ENCODE data around the gene BEST4. TPM values are rescaled to one million over a fixed set of nuclear protein-coding genes. Genes with fewer than 3 reads are reported as not detected.
"Not testable (repeated sequence)": the region's sequence is repeated elsewhere in the genome, so short reads cannot be mapped to it uniquely, and the experiment has no call there.

Gene BEST4
- total and polyA plus RNA-seq, 5 donors from 2014 or later = 0.20 to 0.88 (median 0.67) TPM; not detected in 1

DNA sequence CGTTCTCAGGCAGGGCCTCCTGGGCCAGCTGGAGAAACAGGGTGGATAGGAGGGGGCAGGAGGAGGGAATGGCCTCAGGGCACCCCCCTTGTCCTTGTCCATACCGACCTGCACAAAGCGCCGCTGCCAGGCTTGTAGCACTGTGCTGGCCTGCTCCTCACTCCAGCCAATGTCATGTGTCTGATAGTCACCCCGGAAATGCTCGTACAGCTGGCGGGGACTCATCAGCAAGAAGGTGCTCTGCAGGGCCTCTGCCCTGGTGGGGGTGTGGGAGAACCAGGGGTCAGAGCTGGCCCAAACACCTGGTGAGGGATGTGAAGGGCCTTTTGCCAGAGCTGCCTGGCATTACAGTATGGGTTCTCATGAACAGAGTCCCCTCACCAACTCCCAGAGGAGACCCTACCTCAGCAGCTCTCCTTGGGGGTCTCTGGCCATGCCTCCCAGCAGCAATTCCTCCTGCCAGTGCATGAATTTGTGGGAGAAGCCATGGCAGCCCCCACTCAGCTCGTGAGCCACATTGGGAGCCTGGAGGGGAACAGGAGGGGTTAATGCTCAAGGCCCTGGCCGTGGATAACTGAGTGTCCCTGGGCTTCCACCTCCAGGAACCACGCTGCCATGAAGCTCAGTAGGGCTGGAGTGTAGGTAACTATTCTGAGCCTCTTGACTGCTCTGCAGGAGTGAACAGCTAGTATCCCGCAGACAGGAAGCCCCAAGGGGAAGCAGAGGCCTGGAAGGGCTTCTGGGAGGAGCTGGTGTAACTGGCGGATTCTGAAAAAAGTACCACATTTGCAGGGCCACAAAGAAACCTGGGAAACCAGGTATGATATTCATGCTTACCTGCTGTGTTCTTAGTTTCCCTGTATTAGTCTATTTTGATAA, 41.8 kb upstream of the BEST4 start:
- no peak for DNase-seq
- Mint-ChIP-seq H3K4me1 (no peaks in the 10 kb centered on the region), H3K4me3 (no peak overlapping the region), H3K9me3 (no peaks in the 10 kb centered on the region), H3K36me3 (no peaks in the 10 kb centered on the region), H3K27me3 (no peaks in the 10 kb centered on the region), H3K27ac (no peak overlapping the region)
- Histone ChIP-seq H3K9me3 (ENCODE audit: control insufficient read depth in 2 of 2, low read length in 2 of 2) (no peaks in the 10 kb centered on the region), H3K27ac (ENCODE audit: insufficient read depth, low read length, poor library complexity, severe bottlenecking) (no peak overlapping the region), H3K36me3 (ENCODE audit: control insufficient read depth, insufficient read depth, low read length) (no peaks in the 10 kb centered on the region), H3K4me1 (ENCODE audit: control insufficient read depth, insufficient read depth, low read length, poor library complexity, severe bottlenecking) (no peaks in the 10 kb centered on the region), H3K27me3 (ENCODE audit: control insufficient read depth, insufficient read depth, low read length) (no peaks in the 10 kb centered on the region), H3K4me3 (ENCODE audit: low read depth, low read length) (no peak overlapping the region)
- no peak for ATAC-seq (ENCODE audit: low read depth in 2 of 2)

GRCh38 chr1:44828841-44829440, 41.0 kb upstream of the BEST4 start:
- H3K27me3 ChIP-seq (ENCODE audit: control insufficient read depth, insufficient read depth, low read length) = no peaks in the 10 kb centered on the region
- Mint-ChIP-seq H3K9me3 (no peaks in the 10 kb centered on the region), H3K4me1 (no peaks in the 10 kb centered on the region), H3K4me3 (no peak overlapping the region), H3K27me3 (no peaks in the 10 kb centered on the region), H3K27ac (no peak overlapping the region), H3K36me3 (no peaks in the 10 kb centered on the region)
- no peak overlapping the region for H3K4me3 ChIP-seq (ENCODE audit: low read depth, low read length)
- H3K36me3 ChIP-seq (ENCODE audit: control insufficient read depth, insufficient read depth, low read length) = no peaks in the 10 kb centered on the region
- H3K4me1 ChIP-seq (ENCODE audit: control insufficient read depth, insufficient read depth, low read length, poor library complexity, severe bottlenecking) = no peaks in the 10 kb centered on the region
- no peak for DNase-seq
- ATAC-seq (ENCODE audit: low read depth in 2 of 2) = no peak
- H3K27ac ChIP-seq (ENCODE audit: insufficient read depth, low read length, poor library complexity, severe bottlenecking) = no peak overlapping the region
- H3K9me3 ChIP-seq (ENCODE audit: control insufficient read depth in 2 of 2, low read length in 2 of 2) = no peaks in the 10 kb centered on the region

- no peak overlapping the region for H3K4me3 ChIP-seq (ENCODE audit: low read depth, low read length)
- DNase-seq (no peak), ATAC-seq (ENCODE audit: low read depth in 2 of 2) (no peak)
- H3K27ac ChIP-seq (ENCODE audit: insufficient read depth, low read length, poor library complexity, severe bottlenecking) = no peak overlapping the region
- no peaks in the 10 kb centered on the region for H3K9me3 Mint-ChIP-seq
- no peak overlapping the region for H3K4me3 Mint-ChIP-seq
- no peaks in the 10 kb centered on the region for H3K4me1 Mint-ChIP-seq
- no peaks in the 10 kb centered on the region for H3K36me3 Mint-ChIP-seq
- H3K27me3 Mint-ChIP-seq = no peaks in the 10 kb centered on the region
- no peaks in the 10 kb centered on the region for H3K36me3 ChIP-seq (ENCODE audit: control insufficient read depth, insufficient read depth, low read length)
- no peaks in the 10 kb centered on the region for H3K4me1 ChIP-seq (ENCODE audit: control insufficient read depth, insufficient read depth, low read length, poor library complexity, severe bottlenecking)
- no peaks in the 10 kb centered on the region for H3K9me3 ChIP-seq (ENCODE audit: control insufficient read depth in 2 of 2, low read length in 2 of 2)
- no peak overlapping the region for H3K27ac Mint-ChIP-seq
- H3K27me3 ChIP-seq (ENCODE audit: control insufficient read depth, insufficient read depth, low read length) = no peaks in the 10 kb centered on the region
Observed at GRCh38 chr1:44828003-44828651, 40.2 kb upstream of the BEST4 start.

DNA sequence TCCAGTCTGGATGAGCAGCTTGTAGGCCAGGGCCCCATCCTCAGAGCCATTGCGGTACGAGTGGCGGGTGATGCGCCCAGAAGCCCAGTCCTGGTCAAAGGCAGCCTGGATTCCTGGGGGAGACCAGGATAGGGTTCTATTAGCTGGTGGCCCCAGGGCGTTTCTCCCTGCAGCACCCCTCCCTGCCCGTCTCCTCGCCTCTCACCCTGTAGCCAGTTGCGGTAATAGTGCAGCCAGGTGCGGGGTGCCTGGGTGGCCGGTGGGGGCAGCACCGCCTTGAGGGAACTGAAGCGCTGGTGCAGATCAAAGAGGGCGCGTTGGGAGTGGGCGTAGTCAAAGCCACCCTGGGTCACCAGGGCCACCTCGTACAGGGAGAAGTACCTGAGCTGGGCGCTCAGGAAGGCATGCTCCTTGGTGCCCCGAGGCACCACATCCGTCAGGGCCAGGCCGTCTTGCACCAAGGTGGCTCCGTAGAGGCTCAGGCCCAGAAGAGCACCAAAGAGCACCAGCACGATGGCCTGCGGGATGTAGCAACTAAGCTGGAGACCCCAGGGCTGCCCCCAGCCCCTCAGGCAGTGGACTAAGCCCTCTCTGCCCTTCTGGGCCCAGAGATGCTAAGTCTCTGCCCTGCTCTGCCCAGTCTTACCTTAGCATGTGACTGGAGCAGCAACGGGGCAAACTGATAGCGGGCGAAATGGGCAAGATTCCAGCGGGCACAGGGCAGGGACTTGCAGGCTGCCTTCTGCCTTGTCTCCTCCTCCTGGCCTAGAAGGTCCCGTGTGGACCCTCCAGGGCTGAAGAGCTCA, 39.4 kb upstream of the BEST4 start:
- Histone ChIP-seq H3K4me3 (ENCODE audit: low read depth, low read length) (no peak overlapping the region), H3K27me3 (ENCODE audit: control insufficient read depth, insufficient read depth, low read length) (no peaks in the 10 kb centered on the region), H3K9me3 (ENCODE audit: control insufficient read depth in 2 of 2, low read length in 2 of 2) (no peaks in the 10 kb centered on the region), H3K27ac (ENCODE audit: insufficient read depth, low read length, poor library complexity, severe bottlenecking) (no peak overlapping the region), H3K4me1 (ENCODE audit: control insufficient read depth, insufficient read depth, low read length, poor library complexity, severe bottlenecking) (no peaks in the 10 kb centered on the region), H3K36me3 (ENCODE audit: control insufficient read depth, insufficient read depth, low read length) (no peaks in the 10 kb centered on the region)
- Mint-ChIP-seq H3K4me3 (no peak overlapping the region), H3K27me3 (no peaks in the 10 kb centered on the region), H3K9me3 (no peaks in the 10 kb centered on the region), H3K4me1 (peaks cover 0 to 2% (median 0%) of the 10 kb centered on the region in 4 donors), H3K27ac (no peak overlapping the region), H3K36me3 (no peaks in the 10 kb centered on the region)
- ATAC-seq (ENCODE audit: low read depth in 2 of 2) = no peak
- no peak for DNase-seq

GRCh38 chr1:44826375-44827196, 38.6 kb upstream of the BEST4 start:
- H3K4me1 Mint-ChIP-seq = peaks cover 0 to 5% (median 2%) of the 10 kb centered on the region in 4 donors
- H3K9me3 Mint-ChIP-seq = no peaks in the 10 kb centered on the region
- ATAC-seq (ENCODE audit: low read depth in 2 of 2) (peak in 1 of 2 donors; percentile 19), DNase-seq (no peak)
- no peak overlapping the region for H3K4me3 Mint-ChIP-seq
- Histone ChIP-seq H3K27ac (ENCODE audit: insufficient read depth, low read length, poor library complexity, severe bottlenecking) (no peak overlapping the region), H3K36me3 (ENCODE audit: control insufficient read depth, insufficient read depth, low read length) (no peaks in the 10 kb centered on the region), H3K27me3 (ENCODE audit: control insufficient read depth, insufficient read depth, low read length) (no peaks in the 10 kb centered on the region), H3K4me1 (ENCODE audit: control insufficient read depth, insufficient read depth, low read length, poor library complexity, severe bottlenecking) (no peaks in the 10 kb centered on the region), H3K4me3 (ENCODE audit: low read depth, low read length) (no peak overlapping the region), H3K9me3 (ENCODE audit: control insufficient read depth in 2 of 2, low read length in 2 of 2) (no peaks in the 10 kb centered on the region)
- H3K36me3 Mint-ChIP-seq = no peaks in the 10 kb centered on the region
- H3K27ac Mint-ChIP-seq = no peak overlapping the region
- H3K27me3 Mint-ChIP-seq = no peaks in the 10 kb centered on the region

DNA sequence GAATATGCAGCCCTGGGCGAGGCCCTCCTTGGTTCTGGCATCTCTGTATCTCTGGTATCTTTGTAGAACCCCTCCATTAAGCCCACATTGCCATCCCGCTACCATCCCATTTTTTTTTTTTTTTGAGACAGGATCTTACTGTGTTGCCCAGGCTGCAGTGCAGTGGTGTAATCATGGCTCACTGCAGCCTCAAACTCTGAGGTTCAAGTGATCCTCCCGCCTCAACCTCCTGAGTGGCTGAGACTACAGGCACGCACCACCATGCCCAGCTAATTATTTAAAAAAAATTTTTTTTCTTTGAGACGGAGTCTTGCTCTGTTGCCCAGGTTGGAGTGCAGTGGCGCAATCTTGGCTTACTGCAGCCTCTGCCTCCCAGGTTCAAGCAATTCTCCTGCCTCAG, 36.4 kb upstream of the BEST4 start:
- not testable (repeated sequence) for H3K27ac Mint-ChIP-seq; H3K9me3 Mint-ChIP-seq; DNase-seq; H3K36me3 ChIP-seq (ENCODE audit: control insufficient read depth, insufficient read depth, low read length); H3K27ac ChIP-seq (ENCODE audit: insufficient read depth, low read length, poor library complexity, severe bottlenecking); H3K36me3 Mint-ChIP-seq; H3K27me3 Mint-ChIP-seq; H3K4me3 ChIP-seq (ENCODE audit: low read depth, low read length); ATAC-seq (ENCODE audit: low read depth in 2 of 2); H3K27me3 ChIP-seq (ENCODE audit: control insufficient read depth, insufficient read depth, low read length); H3K9me3 ChIP-seq (ENCODE audit: control insufficient read depth in 2 of 2, low read length in 2 of 2)
- H3K4me3 Mint-ChIP-seq = peak overlapping the region in 1 of 4 donors; percentile 22
- peaks cover 12% of the 10 kb centered on the region for H3K4me1 ChIP-seq (ENCODE audit: control insufficient read depth, insufficient read depth, low read length, poor library complexity, severe bottlenecking)
- H3K4me1 Mint-ChIP-seq = peaks cover 7 to 26% (median 17%) of the 10 kb centered on the region in 4 donors

- H3K27ac Mint-ChIP-seq = peak overlapping the region in 1 of 3 donors; percentile 31
- no peaks in the 10 kb centered on the region for H3K36me3 Mint-ChIP-seq
- no peaks in the 10 kb centered on the region for H3K9me3 ChIP-seq (ENCODE audit: control insufficient read depth in 2 of 2, low read length in 2 of 2)
- no peaks in the 10 kb centered on the region for H3K27me3 Mint-ChIP-seq
- no peaks in the 10 kb centered on the region for H3K27me3 ChIP-seq (ENCODE audit: control insufficient read depth, insufficient read depth, low read length)
- H3K4me3 ChIP-seq (ENCODE audit: low read depth, low read length) = no peak overlapping the region
- peaks cover 0 to under 1% (median 0%) of the 10 kb centered on the region in 7 donors for H3K9me3 Mint-ChIP-seq
- no peaks in the 10 kb centered on the region for H3K36me3 ChIP-seq (ENCODE audit: control insufficient read depth, insufficient read depth, low read length)
- DNase-seq (no peak), ATAC-seq (ENCODE audit: low read depth in 2 of 2) (no peak)
- no peak overlapping the region for H3K27ac ChIP-seq (ENCODE audit: insufficient read depth, low read length, poor library complexity, severe bottlenecking)
- H3K4me1 Mint-ChIP-seq = peaks cover 10 to 38% (median 22%) of the 10 kb centered on the region in 4 donors
- peak overlapping the region in 1 of 4 donors; percentile 71 for H3K4me3 Mint-ChIP-seq
- peaks cover 18% of the 10 kb centered on the region for H3K4me1 ChIP-seq (ENCODE audit: control insufficient read depth, insufficient read depth, low read length, poor library complexity, severe bottlenecking)
Observed at GRCh38 chr1:44822981-44823451, 35.0 kb upstream of the BEST4 start.
